ENCODE measurements around the gene MCRS1. TPM values are rescaled to one million over a fixed set of nuclear protein-coding genes. Genes with fewer than 3 reads are reported as not detected.

MCRS1 gene
- total RNA-seq, 1 experiment from 2014 or later, result 28.6 TPM

DNA sequence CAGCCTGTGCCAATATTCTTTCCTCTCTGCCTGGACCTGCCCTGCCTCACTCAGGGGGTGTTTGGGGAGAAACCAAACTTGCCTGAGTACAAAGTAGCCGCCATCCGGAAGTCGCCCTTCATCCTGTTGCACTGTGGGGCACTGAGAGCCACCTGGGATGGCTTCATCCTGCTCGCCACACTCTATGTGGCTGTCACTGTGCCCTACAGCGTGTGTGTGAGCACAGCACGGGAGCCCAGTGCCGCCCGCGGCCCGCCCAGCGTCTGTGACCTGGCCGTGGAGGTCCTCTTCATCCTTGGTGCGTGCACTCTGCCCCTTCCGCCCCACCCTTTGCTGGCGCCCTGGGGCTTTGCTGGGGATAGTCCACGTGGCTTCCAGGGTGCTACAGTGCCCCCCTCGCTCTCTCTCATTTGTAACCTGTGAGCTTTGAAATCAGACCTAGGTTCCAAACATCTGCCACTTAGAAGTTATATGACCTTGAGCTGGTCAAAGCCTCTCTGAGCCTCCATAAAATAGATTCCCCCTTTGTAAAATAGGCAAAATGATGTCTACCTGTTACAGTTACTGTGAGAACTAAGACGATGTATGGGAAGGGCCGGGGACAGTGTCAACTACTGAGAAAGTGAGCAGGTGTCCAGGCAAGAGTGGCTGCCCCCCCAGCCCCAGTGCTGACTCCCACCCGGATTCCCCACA lies 24.6 kb downstream of the MCRS1 start:
- no peaks in the 10 kb centered on the region for H3K9me2 ChIP-seq (replicated peaks; ENCODE audit: insufficient read depth, low read length)
- no peaks in the 10 kb centered on the region for H3K27me3 ChIP-seq (ENCODE audit: low read length)
- H3K4me3 ChIP-seq (ENCODE audit: low read length), result no peak overlapping the region
- H3K27ac ChIP-seq (ENCODE audit: low read length), result no peak overlapping the region
- no peaks in the 10 kb centered on the region for H3K36me3 ChIP-seq (ENCODE audit: insufficient read depth, low read length)
- H3K4me2 ChIP-seq (ENCODE audit: low read depth, low read length, poor library complexity, severe bottlenecking), result no peak overlapping the region
- no peaks in the 10 kb centered on the region for H3K79me2 ChIP-seq (ENCODE audit: low read length)
- no peak overlapping the region for H2AFZ ChIP-seq (ENCODE audit: low read length)
- H3K9ac ChIP-seq (ENCODE audit: low read length), result no peak overlapping the region
- H4K20me1 ChIP-seq (ENCODE audit: insufficient read depth, low read depth, low read length), result 0 out of 2 replicates have a peak, but pooled peaks cover 3% of the 10 kb centered on the region
- no peak for DNase-seq
- H3K4me1 ChIP-seq (ENCODE audit: low read length), result peaks cover 7% of the 10 kb centered on the region
- H3K9me3 ChIP-seq (ENCODE audit: low read length), result no peaks in the 10 kb centered on the region

DNA sequence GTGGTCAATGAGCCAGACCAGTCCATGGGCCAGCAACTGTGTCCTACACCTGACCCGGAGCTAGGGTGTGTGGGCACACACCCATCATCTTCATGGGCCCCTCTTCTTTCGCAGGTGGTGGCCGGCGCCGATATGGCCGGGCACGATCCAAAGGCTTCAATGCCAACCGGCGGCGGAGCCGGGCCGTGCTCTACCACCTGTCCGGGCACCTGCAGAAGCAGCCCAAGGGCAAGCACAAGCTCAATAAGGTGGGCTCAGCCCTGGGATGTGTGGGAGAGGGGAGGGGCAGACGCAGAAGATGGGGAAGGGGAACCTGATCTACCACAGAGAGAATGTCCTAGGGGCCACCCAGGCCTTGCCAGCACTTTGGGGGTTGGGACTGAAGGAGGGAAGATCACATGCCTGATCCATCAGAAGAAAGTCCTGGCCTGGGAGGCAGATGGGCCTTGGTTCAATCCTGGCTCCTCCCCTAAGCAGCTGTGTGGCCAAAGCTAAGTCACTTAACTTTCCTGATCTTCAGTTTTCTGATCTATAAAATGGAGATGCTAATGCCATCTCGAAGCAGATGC lies 25.3 kb downstream of the MCRS1 start:
- Histone ChIP-seq H3K36me3 (ENCODE audit: insufficient read depth, low read length) (no peaks in the 10 kb centered on the region), H3K4me1 (ENCODE audit: low read length) (peaks cover 14% of the 10 kb centered on the region), H3K79me2 (ENCODE audit: low read length) (no peaks in the 10 kb centered on the region), H3K9me2 (replicated peaks; ENCODE audit: insufficient read depth, low read length) (no peaks in the 10 kb centered on the region), H3K4me3 (ENCODE audit: low read length) (no peak overlapping the region), H3K9ac (ENCODE audit: low read length) (no peak overlapping the region), H2AFZ (ENCODE audit: low read length) (no peak overlapping the region), H3K27ac (ENCODE audit: low read length) (no peak overlapping the region), H3K27me3 (ENCODE audit: low read length) (no peaks in the 10 kb centered on the region), H3K9me3 (ENCODE audit: low read length) (no peaks in the 10 kb centered on the region), H4K20me1 (ENCODE audit: insufficient read depth, low read depth, low read length) (0 out of 2 replicates have a peak, but pooled peaks cover 3% of the 10 kb centered on the region), H3K4me2 (ENCODE audit: low read depth, low read length, poor library complexity, severe bottlenecking) (no peak overlapping the region)
- no peak for DNase-seq

DNA sequence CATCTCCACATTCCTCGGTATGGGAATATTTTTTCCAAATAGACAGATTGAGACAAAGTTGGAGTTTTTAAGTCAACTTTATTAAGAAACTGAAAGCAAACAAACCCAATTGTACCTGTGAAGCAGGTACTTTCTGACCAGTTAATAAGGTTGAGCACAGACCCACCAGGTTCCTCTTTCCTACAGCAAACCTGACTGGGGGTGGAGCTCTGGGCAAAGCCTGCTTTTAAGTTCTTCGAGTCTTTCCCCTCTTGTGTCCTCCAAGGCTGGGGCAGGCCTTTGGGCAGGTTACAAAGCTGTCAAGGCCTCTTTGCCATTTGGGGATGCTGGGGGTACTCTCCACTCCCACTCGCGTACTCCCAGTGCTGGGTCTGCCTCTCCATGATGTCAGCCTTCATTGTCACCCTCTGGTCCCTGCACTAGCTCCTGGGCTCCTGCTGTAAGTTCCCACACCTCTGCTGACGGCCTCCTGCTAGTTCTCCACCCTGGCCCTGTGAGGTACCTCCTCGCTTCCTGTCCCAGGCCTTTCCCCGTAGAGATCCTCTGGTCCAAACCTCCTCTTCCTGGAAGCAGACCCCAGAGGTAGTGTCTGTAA lies 25.9 kb downstream of the MCRS1 start:
- H3K27ac ChIP-seq (ENCODE audit: low read length), result no peak overlapping the region
- H3K9me2 ChIP-seq (replicated peaks; ENCODE audit: insufficient read depth, low read length), result no peaks in the 10 kb centered on the region
- H3K4me1 ChIP-seq (ENCODE audit: low read length), result peaks cover 19% of the 10 kb centered on the region
- no peak overlapping the region for H3K9ac ChIP-seq (ENCODE audit: low read length)
- no peak overlapping the region for H3K4me3 ChIP-seq (ENCODE audit: low read length)
- H3K27me3 ChIP-seq (ENCODE audit: low read length), result no peaks in the 10 kb centered on the region
- H3K79me2 ChIP-seq (ENCODE audit: low read length), result no peaks in the 10 kb centered on the region
- H3K9me3 ChIP-seq (ENCODE audit: low read length), result no peaks in the 10 kb centered on the region
- no peak overlapping the region for H3K4me2 ChIP-seq (ENCODE audit: low read depth, low read length, poor library complexity, severe bottlenecking)
- no peak overlapping the region for H2AFZ ChIP-seq (ENCODE audit: low read length)
- peak; percentile 54 for DNase-seq
- H3K36me3 ChIP-seq (ENCODE audit: insufficient read depth, low read length), result no peaks in the 10 kb centered on the region
- H4K20me1 ChIP-seq (ENCODE audit: insufficient read depth, low read depth, low read length), result 0 out of 2 replicates have a peak, but pooled peaks cover 3% of the 10 kb centered on the region

DNA sequence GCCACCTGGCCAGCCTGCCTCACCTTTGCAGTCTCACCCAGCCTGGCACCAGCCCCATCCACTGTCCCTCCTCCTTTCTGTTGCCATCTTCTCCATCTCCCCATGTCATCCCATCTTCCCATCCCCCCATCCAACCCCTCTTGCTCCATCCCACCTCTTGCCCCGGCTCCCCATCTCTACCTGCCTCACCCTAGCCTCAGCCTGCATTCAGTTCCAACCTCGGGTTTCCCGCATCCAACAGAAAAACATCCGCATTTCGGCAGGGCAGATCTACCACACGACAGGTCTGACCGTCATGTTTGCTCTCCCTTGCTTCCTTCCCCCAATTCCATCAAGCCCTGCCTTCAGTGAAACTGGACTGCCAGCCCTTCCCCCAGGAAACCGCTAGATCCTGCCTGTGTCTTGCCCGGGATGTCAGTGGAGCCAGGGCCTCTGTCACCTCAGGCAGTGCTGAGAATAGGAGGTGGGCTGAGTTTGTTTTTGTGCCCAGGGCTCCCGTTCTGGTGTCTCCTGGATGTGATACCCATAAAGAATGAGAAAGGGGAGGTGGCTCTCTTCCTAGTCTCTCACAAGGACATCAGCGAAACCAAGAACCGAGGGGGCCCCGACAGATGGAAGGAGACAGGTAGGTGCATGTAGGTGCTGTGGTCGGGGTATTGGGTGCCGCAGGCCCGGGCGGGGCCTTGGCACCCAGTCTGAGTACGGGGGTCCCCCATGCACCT lies 26.6 kb downstream of the MCRS1 start:
- H3K4me3 ChIP-seq (ENCODE audit: low read length), result no peak overlapping the region
- peaks cover 27% of the 10 kb centered on the region for H3K4me1 ChIP-seq (ENCODE audit: low read length)
- H3K9me2 ChIP-seq (replicated peaks; ENCODE audit: insufficient read depth, low read length), result no peaks in the 10 kb centered on the region
- H3K27me3 ChIP-seq (ENCODE audit: low read length), result no peaks in the 10 kb centered on the region
- no peaks in the 10 kb centered on the region for H3K36me3 ChIP-seq (ENCODE audit: insufficient read depth, low read length)
- no peak overlapping the region for H3K4me2 ChIP-seq (ENCODE audit: low read depth, low read length, poor library complexity, severe bottlenecking)
- H4K20me1 ChIP-seq (ENCODE audit: insufficient read depth, low read depth, low read length), result 0 out of 2 replicates have a peak, but pooled peaks cover 3% of the 10 kb centered on the region
- no peak overlapping the region for H2AFZ ChIP-seq (ENCODE audit: low read length)
- no peaks in the 10 kb centered on the region for H3K79me2 ChIP-seq (ENCODE audit: low read length)
- no peak overlapping the region for H3K27ac ChIP-seq (ENCODE audit: low read length)
- no peak for DNase-seq
- H3K9ac ChIP-seq (ENCODE audit: low read length), result no peak overlapping the region
- H3K9me3 ChIP-seq (ENCODE audit: low read length), result no peaks in the 10 kb centered on the region

DNA sequence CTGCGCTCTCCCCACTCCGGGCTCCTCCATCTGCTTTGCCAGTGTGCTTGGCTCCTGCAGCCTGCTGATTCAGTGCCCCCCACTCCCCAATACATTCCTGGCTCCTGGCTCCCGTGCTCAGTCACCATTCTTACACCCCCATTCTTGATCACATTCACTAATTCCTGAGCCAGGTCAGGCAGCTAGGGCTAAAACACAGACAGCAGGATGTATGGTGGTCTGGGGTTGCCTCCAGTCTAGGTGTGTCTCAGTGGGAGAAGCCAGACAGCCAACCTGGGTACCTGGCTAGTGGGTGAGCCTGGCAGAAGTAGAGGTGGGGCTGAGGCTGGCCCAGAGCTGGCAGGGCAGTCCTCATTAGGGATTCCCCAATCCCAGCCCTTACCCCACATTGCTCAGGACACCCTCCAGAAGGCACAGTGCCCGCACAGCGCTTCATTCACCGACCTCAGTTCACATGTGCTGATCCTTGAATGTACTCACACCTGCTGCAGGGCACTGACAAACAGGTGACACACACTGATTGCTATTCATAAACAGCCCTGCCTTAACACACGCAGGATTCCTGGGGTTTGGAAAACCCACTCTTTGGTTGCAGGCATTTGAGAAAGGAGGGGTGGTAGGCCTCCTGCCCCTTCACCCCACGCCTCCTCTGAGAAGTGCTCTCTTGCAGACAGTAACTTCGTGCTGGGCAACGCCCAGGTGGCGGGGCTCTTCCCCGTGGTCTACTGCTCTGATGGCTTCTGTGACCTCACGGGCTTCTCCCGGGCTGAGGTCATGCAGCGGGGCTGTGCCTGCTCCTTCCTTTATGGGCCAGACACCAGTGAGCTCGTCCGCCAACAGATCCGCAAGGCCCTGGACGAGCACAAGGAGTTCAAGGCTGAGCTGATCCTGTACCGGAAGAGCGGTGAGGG lies 27.5 kb downstream of the MCRS1 start:
- H3K9me3 ChIP-seq (ENCODE audit: low read length), result no peaks in the 10 kb centered on the region
- H3K27ac ChIP-seq (ENCODE audit: low read length), result no peak overlapping the region
- no peak overlapping the region for H3K4me3 ChIP-seq (ENCODE audit: low read length)
- 0 out of 2 replicates have a peak, but pooled peaks cover 3% of the 10 kb centered on the region for H4K20me1 ChIP-seq (ENCODE audit: insufficient read depth, low read depth, low read length)
- H3K4me2 ChIP-seq (ENCODE audit: low read depth, low read length, poor library complexity, severe bottlenecking), result no peak overlapping the region
- H3K9ac ChIP-seq (ENCODE audit: low read length), result no peak overlapping the region
- no peaks in the 10 kb centered on the region for H3K36me3 ChIP-seq (ENCODE audit: insufficient read depth, low read length)
- H2AFZ ChIP-seq (ENCODE audit: low read length), result no peak overlapping the region
- H3K79me2 ChIP-seq (ENCODE audit: low read length), result no peaks in the 10 kb centered on the region
- no peaks in the 10 kb centered on the region for H3K9me2 ChIP-seq (replicated peaks; ENCODE audit: insufficient read depth, low read length)
- H3K27me3 ChIP-seq (ENCODE audit: low read length), result no peaks in the 10 kb centered on the region
- no peak for DNase-seq
- peaks cover 31% of the 10 kb centered on the region for H3K4me1 ChIP-seq (ENCODE audit: low read length)

DNA sequence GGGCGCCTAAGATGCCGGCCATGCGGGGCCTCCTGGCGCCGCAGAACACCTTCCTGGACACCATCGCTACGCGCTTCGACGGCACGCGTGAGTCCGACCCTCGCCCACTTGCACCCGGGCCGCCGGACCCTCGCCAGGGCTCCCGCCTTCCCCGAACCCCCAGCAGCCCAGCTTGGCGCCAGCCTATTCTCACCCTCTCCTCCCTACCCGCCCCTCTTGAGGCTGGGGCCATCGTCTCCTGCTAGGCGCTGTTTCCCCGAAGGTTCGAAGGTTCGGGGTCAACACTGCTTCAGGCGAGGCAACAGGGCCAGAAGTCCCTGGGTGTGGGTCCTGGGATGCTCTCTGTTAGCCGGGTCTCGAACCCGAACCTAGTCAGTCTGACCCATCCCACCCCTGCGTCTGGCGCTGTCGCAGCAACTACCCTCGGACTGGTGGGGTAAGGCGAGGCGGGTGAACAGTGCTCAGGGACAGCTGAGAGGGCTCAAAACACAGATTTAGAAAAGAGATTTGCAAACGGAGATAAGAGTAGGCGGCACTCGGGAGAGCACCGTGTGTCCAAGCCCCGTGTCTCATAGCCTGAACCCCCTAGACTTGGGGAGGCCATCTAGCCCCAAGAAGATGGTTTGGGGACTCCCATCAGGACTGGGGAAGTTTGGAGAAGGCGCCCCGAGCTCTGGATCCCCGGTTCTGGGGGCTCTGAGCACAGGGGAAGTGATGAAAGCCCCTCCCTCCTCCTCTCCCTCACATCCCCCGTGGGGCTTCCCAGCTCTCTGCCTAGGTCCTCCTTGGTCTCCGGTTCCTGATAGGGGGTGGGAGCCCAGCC lies 28.3 kb downstream of the MCRS1 start:
- H3K27me3 ChIP-seq (ENCODE audit: low read length), result no peaks in the 10 kb centered on the region
- H3K9ac ChIP-seq (ENCODE audit: low read length), result no peak overlapping the region
- 0 out of 2 replicates have a peak, but pooled peaks cover 3% of the 10 kb centered on the region for H4K20me1 ChIP-seq (ENCODE audit: insufficient read depth, low read depth, low read length)
- no peak overlapping the region for H3K27ac ChIP-seq (ENCODE audit: low read length)
- no peaks in the 10 kb centered on the region for H3K36me3 ChIP-seq (ENCODE audit: insufficient read depth, low read length)
- no peak overlapping the region for H3K4me3 ChIP-seq (ENCODE audit: low read length)
- H3K9me2 ChIP-seq (replicated peaks; ENCODE audit: insufficient read depth, low read length), result no peaks in the 10 kb centered on the region
- no peaks in the 10 kb centered on the region for H3K79me2 ChIP-seq (ENCODE audit: low read length)
- peaks cover 31% of the 10 kb centered on the region for H3K4me1 ChIP-seq (ENCODE audit: low read length)
- DNase-seq, result no peak
- H3K9me3 ChIP-seq (ENCODE audit: low read length), result no peaks in the 10 kb centered on the region
- no peak overlapping the region for H2AFZ ChIP-seq (ENCODE audit: low read length)
- H3K4me2 ChIP-seq (ENCODE audit: low read depth, low read length, poor library complexity, severe bottlenecking), result peak overlapping the region; percentile 23
